SU-DHL-6 (cell line): ENCODE results near the gene ZNF83.

Experiments used
- H2AFZ ChIP-seq: fragments of 200-600 bp; sonication (generic); 2 replicates; pipeline ENCODE4 v1.6.1; 2014; ENCODE audit warnings: low read depth, mild to moderate bottlenecking, moderate library complexity, mixed read lengths, antibody characterized with exemption, low read length; ENCODE audit not compliant: severe bottlenecking
- H3F3A ChIP-seq: fragments of 200-600 bp; shearing (Covaris generic); 2 replicates; pipeline ENCODE4 v1.6.0; 2016; ENCODE audit warnings: antibody characterized with exemption, mild to moderate bottlenecking; ENCODE audit not compliant: insufficient read depth
- H3K27ac ChIP-seq: fragments of 200-600 bp; sonication (generic); 2 replicates; pipeline ENCODE4 v1.5.1; 2016; ENCODE audit warnings: low read depth, mild to moderate bottlenecking, low read length, moderate library complexity, mixed read lengths
- H3K27me3 ChIP-seq: fragments of 200-600 bp; sonication (generic), shearing (Covaris generic); 2 replicates; pipeline ENCODE4 v1.6.0; 2014; ENCODE audit warnings: mild to moderate bottlenecking, low read length
- H3K36me3 ChIP-seq: fragments of 200-600 bp; sonication (generic); 2 replicates; pipeline ENCODE4 v1.6.1; 2014; ENCODE audit warnings: mild to moderate bottlenecking, low read length, mixed read lengths
- H3K4me2 ChIP-seq: fragments of 300-600, 200-600 bp; shearing (Covaris generic), sonication (generic); 2 replicates; pipeline ENCODE4 v1.6.0; 2014; ENCODE audit warnings: low read length, low read depth, mild to moderate bottlenecking; ENCODE audit not compliant: poor library complexity, severe bottlenecking
- H3K4me3 ChIP-seq: fragments of 200-600 bp; sonication (generic); 2 replicates; pipeline ENCODE4 v1.5.1; 2014; ENCODE audit warnings: antibody characterized with exemption, low read length, mild to moderate bottlenecking, mixed read lengths; ENCODE audit not compliant: insufficient read depth, poor library complexity, severe bottlenecking
- H3K79me2 ChIP-seq: fragments of 200-600 bp; sonication (generic); 2 replicates; pipeline ENCODE4 v1.6.1; 2014; ENCODE audit warnings: mild to moderate bottlenecking, low read length, moderate library complexity; ENCODE audit not compliant: insufficient read depth
- H3K9ac ChIP-seq: fragments of 200-600 bp; sonication (generic); 2 replicates; pipeline ENCODE4 v1.7.0; 2014; ENCODE audit warnings: mild to moderate bottlenecking, low read length
- H3K9me2 ChIP-seq: fragments of 200-600 bp; sonication (generic); replicated peaks from 2 replicates; pipeline ENCODE4 v1.6.1; 2014; ENCODE audit warnings: low read length; ENCODE audit not compliant: insufficient read depth
- H3K9me3 ChIP-seq: fragments of 200-600 bp; sonication (generic); 2 replicates; pipeline ENCODE4 v1.6.1; 2014; ENCODE audit warnings: low read length, mixed read lengths; ENCODE audit not compliant: insufficient read depth
- H4K20me1 ChIP-seq: fragments of 200-600 bp; sonication (generic); 2 replicates; pipeline ENCODE4 v1.6.1; 2014; ENCODE audit warnings: low read depth, mild to moderate bottlenecking, antibody characterized with exemption, low read length, moderate library complexity, mixed read lengths
- CTCF ChIP-seq: fragments of 200-600 bp; sonication (generic); IDR thresholded peaks from one replicate; pipeline ENCODE4 v1.5.1; 2017; ENCODE audit warnings: antibody characterized with exemption, mild to moderate bottlenecking, low read length, moderate library complexity; ENCODE audit not compliant: insufficient read depth, poor library complexity, severe bottlenecking
- EZH2phosphoT487 ChIP-seq: fragments of 200-600 bp; sonication (generic), shearing (Covaris generic); conservative IDR thresholded peaks from 2 replicates; pipeline ENCODE4 v1.6.1; 2018; ENCODE audit warnings: mild to moderate bottlenecking, antibody characterized with exemption, low read length, moderate library complexity, mixed read lengths

ZNF83 gene

DNA sequence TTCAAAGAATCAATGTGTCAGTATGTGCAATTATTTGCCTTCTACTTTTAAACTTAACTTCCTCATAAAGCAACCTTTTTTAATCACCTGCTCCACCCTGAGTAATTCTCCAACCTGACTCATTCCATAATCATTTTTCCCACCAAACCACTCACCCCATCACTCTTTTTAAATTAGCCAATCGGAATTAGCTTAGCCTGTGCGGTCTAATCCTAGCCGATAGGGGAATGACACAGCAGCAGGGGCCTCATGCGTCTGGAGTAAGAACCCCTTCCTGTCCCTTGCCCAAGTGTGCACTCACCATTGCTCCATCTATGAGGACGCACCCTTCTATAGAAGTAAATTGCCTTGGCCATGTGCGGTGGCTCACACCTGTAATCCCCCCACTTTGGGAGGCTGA, 27.4 kb upstream of the ZNF83 start:
- H3K36me3 ChIP-seq: peaks cover 7% of the 10 kb centered on the region; the same call in 1 of the 2 replicates
- no peaks in the 10 kb centered on the region for H4K20me1 ChIP-seq
- H3K79me2 ChIP-seq: peaks cover 64% of the 10 kb centered on the region
- H3K4me3 ChIP-seq: no peak overlapping the region
- no peak overlapping the region for H3K27ac ChIP-seq
- no peaks in the 10 kb centered on the region for H3F3A ChIP-seq
- no peak for TF ChIP-seq CTCF
- no peak for TF ChIP-seq EZH2phosphoT487
- H2AFZ ChIP-seq: no peak overlapping the region
- no peaks in the 10 kb centered on the region for H3K27me3 ChIP-seq
- no peak overlapping the region for H3K4me2 ChIP-seq
- no peaks in the 10 kb centered on the region for H3K9me2 ChIP-seq
- H3K9me3 ChIP-seq: no peaks in the 10 kb centered on the region
- H3K9ac ChIP-seq: no peak overlapping the region

- Histone ChIP-seq H2AFZ (no peak overlapping the region), H3K27me3 (no peaks in the 10 kb centered on the region), H3K27ac (no peak overlapping the region), H3F3A (no peaks in the 10 kb centered on the region), H3K9me3 (no peaks in the 10 kb centered on the region), H3K4me3 (no peak overlapping the region), H3K9ac (no peak overlapping the region), H3K9me2 (no peaks in the 10 kb centered on the region), H3K4me2 (no peak overlapping the region), H3K36me3 (peaks cover 6% of the 10 kb centered on the region; the same call in 1 of the 2 replicates), H3K79me2 (peaks cover 59% of the 10 kb centered on the region), H4K20me1 (no peaks in the 10 kb centered on the region)
- TF ChIP-seq CTCF (no peak), EZH2phosphoT487 (no peak)
These were observed 26.9 kb upstream of the ZNF83 start for GRCh38 chr19:52665027-52665426.

GRCh38 chr19:52664461-52664860, 26.3 kb upstream of the ZNF83 start:
- H3K9ac ChIP-seq: no peak overlapping the region
- H2AFZ ChIP-seq: no peak overlapping the region
- H3F3A ChIP-seq: no peaks in the 10 kb centered on the region
- H3K4me3 ChIP-seq: no peak overlapping the region
- no peak for TF ChIP-seq EZH2phosphoT487
- no peak for TF ChIP-seq CTCF
- H3K27ac ChIP-seq: no peak overlapping the region
- peaks cover 55% of the 10 kb centered on the region for H3K79me2 ChIP-seq
- H3K9me2 ChIP-seq: no peaks in the 10 kb centered on the region
- H3K4me2 ChIP-seq: no peak overlapping the region
- peaks cover 9% of the 10 kb centered on the region; the same call in 1 of the 2 replicates for H3K36me3 ChIP-seq
- no peaks in the 10 kb centered on the region for H4K20me1 ChIP-seq
- H3K27me3 ChIP-seq: no peaks in the 10 kb centered on the region
- H3K9me3 ChIP-seq: no peaks in the 10 kb centered on the region
